HCT116 (cell line): ENCODE results near the gene OR2A42. TPM values are rescaled to one million over a fixed set of nuclear protein-coding genes. Genes with fewer than 3 reads are reported as not detected.
"Not testable (repeated sequence)": the region's sequence is repeated elsewhere in the genome, so short reads cannot be mapped to it uniquely, and the experiment has no call there.

Experiments used
- ATAC-seq: fragments of 200-7000 bp; cut with Tn5 transposase; 2 replicates; pipeline ENCODE4 v1.9.1; 2020; ENCODE audit warnings: mild to moderate bottlenecking, moderate library complexity
- BruUV-seq: library from RNA; stranded (reverse); fragments of 400-500 nt; replicated peaks from 2 replicates; lab custom pipeline; 2021; lab: Mats Ljungman, UMichigan
- CTCF ChIA-PET: fragments of 300-600 bp; sonication (Branson Sonifier 250); formaldehyde crosslinking; loops from one replicate; lab custom pipeline; 2021; ENCODE audit warnings: antibody characterized with exemption; lab: Charles Lee
- POLR2A ChIA-PET: fragments of 300-600, 350-600 bp; sonication (Branson Sonifier 250); formaldehyde crosslinking; loops from one replicate; lab custom pipeline; 2021; ENCODE audit warnings: antibody characterized with exemption; lab: Charles Lee
- RAD21 ChIA-PET, 2 experiments: fragments of 300-600 bp; sonication (Branson Sonifier 250); formaldehyde crosslinking; loops; one replicate each; lab custom pipeline; 2023; ENCODE audit warnings: low total read pairs in 2 of 2; ENCODE audit not compliant: uncharacterized antibody in 2 of 2, unreplicated experiment in 2 of 2, low non-redundant PET in 1 of 2; lab: Charles Lee
- DNase-seq: peaks from one replicate; pipeline ENCODE4 v3.0.0-alpha.2; 2010; ENCODE audit warnings: low read depth, low spot score
- H2AFZ ChIP-seq: fragments of 200-600 bp; shearing (Covaris generic), sonication (generic); 2 replicates; pipeline ENCODE4 v1.6.1; 2017; ENCODE audit warnings: low read depth, mixed run types, mixed read lengths, antibody characterized with exemption, low read length; ENCODE audit not compliant: poor library complexity, severe bottlenecking
- H3K27ac ChIP-seq: 2 replicates; pipeline ENCODE4 v1.5.1; 2012; ENCODE audit warnings: low read depth, low read length
- H3K27me3 ChIP-seq: fragments of 200-600 bp; sonication (generic); 2 replicates; pipeline ENCODE4 v1.6.1; 2016; ENCODE audit warnings: mixed run types, low read length, mixed read lengths; ENCODE audit not compliant: insufficient read depth
- H3K36me3 ChIP-seq, 2 experiments: fragments of 200-500 bp in 1 of 2; fragments of 200-600 bp in 1 of 2; sonication (Bioruptor generic) in 1 of 2; sonication (generic) in 1 of 2; 2 replicates each; pipeline versions ENCODE4 v1.5.1 to v1.6.1; 2014 to 2016; ENCODE audit warnings: low read length in 2 of 2, inconsistent platforms in 1 of 2, mixed read lengths in 1 of 2, mixed run types in 1 of 2; ENCODE audit not compliant: insufficient read depth in 2 of 2, control insufficient read depth in 1 of 2
- H3K4me1 ChIP-seq, 2 experiments: fragments of 200-600 bp in 1 of 2; sonication (generic) in 1 of 2; 2 replicates each; pipeline versions ENCODE4 v1.5.1 to v1.6.1; 2012 to 2017; ENCODE audit warnings: low read length in 2 of 2, inconsistent platforms in 1 of 2, mild to moderate bottlenecking in 1 of 2, mixed read lengths in 1 of 2, mixed run types in 1 of 2, moderate library complexity in 1 of 2; ENCODE audit not compliant: insufficient read depth in 2 of 2, control insufficient read depth in 1 of 2
- H3K4me2 ChIP-seq: fragments of 200-600 bp; sonication (generic); 2 replicates; pipeline ENCODE4 v1.6.1; 2017; ENCODE audit warnings: mixed run types, low read length, mixed read lengths
- H3K4me3 ChIP-seq, 2 experiments: fragments of 200-600 bp in 1 of 2; sonication (generic) in 1 of 2; replicated peaks in 1 of 2; 2 replicates each; pipeline ENCODE4 v1.5.1; 2011 to 2016; ENCODE audit warnings: low read length in 2 of 2, control low read depth in 1 of 2, low read depth in 1 of 2, mild to moderate bottlenecking in 1 of 2, mixed read lengths in 1 of 2, mixed run types in 1 of 2
- H3K79me2 ChIP-seq: fragments of 200-600 bp; sonication (generic); 2 replicates; pipeline ENCODE4 v1.6.1; 2017; ENCODE audit warnings: mild to moderate bottlenecking, mixed run types, low read length, moderate library complexity, mixed read lengths; ENCODE audit not compliant: insufficient read depth
- H3K9ac ChIP-seq: fragments of 200-600 bp; sonication (generic); 2 replicates; pipeline ENCODE4 v1.6.1; 2016; ENCODE audit warnings: low read length, mixed read lengths
- H3K9me2 ChIP-seq: fragments of 200-600 bp; sonication (generic), shearing (Covaris generic); 2 replicates; pipeline ENCODE4 v1.6.1; 2017; ENCODE audit warnings: mixed run types, mild to moderate bottlenecking, moderate library complexity; ENCODE audit not compliant: insufficient read depth
- H3K9me3 ChIP-seq, 2 experiments: fragments of 200-500 bp in 1 of 2; fragments of 200-600 bp in 1 of 2; sonication (Bioruptor generic) in 1 of 2; sonication (generic) in 1 of 2; 2 replicates each; pipeline ENCODE4 v1.6.1; 2014 to 2017; ENCODE audit warnings: low read length in 2 of 2, mixed read lengths in 2 of 2, inconsistent platforms in 1 of 2, low read depth in 1 of 2, mild to moderate bottlenecking in 1 of 2, mixed run types in 1 of 2, moderate library complexity in 1 of 2; ENCODE audit not compliant: control insufficient read depth in 1 of 2, insufficient read depth in 1 of 2
- H4K20me1 ChIP-seq: fragments of 200-600 bp; sonication (generic), shearing (Covaris generic); 2 replicates; pipeline ENCODE4 v1.6.1; 2017; ENCODE audit warnings: mixed run types, mild to moderate bottlenecking, moderate library complexity; ENCODE audit not compliant: insufficient read depth
- RAD21 ChIP-seq: IDR thresholded peaks from 2 replicates; pipeline ENCODE4 v1.6.1; 2012; ENCODE audit warnings: low read depth, mild to moderate bottlenecking
- intact Hi-C: fragments of 100-400 bp; cut with micrococcal nuclease; formaldehyde crosslinking; loops from 2 replicates; pipeline ENCODE4 v1.10.0; 2022
- total RNA-seq: library from RNA; stranded (reverse); gene quantifications from one replicate; pipeline ENCODE4 v1.2.1, GENCODE V29; 2021; ENCODE audit not compliant: unreplicated experiment
- TF ChIP-seq, protein P1 (sequence below), 3 experiments: fragments of 200-600 bp in 1 of 3; sonication (generic) in 1 of 3; IDR thresholded peaks in 2 of 3; conservative IDR thresholded peaks in 1 of 3; 2 replicates each; pipeline ENCODE4 v1.5.1; 2012 to 2017; ENCODE audit warnings: low read depth in 2 of 3, low read length in 2 of 3, antibody characterized with exemption in 1 of 3, borderline replicate concordance in 1 of 3, control low read depth in 1 of 3, mild to moderate bottlenecking in 1 of 3, mixed read lengths in 1 of 3, mixed run types in 1 of 3, moderate library complexity in 1 of 3; ENCODE audit not compliant: insufficient read depth in 1 of 3

OR2A42 gene
- total RNA-seq, 1 experiment from 2014 or later = not detected

DNA sequence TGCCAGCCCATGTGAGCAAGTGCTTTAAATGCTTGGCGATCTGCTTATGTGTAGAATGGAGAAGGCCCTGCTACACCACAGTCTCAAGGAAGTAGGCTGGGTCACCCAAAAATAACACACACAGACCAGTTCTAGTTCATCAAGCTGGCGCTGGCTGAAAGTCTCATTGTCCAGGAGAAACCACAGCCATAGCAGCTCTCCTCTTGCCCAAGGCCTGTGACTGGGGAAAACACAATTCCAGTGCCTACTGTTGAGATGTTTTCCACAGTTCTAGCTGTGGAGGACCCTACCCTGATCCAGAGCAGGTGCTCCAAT is 60.3 kb downstream of the OR2A42 start:
- BruUV-seq, CTCF ChIA-PET, H3K9me2 ChIP-seq, H3K36me3 ChIP-seq, H3K27me3 ChIP-seq, ATAC-seq, H3K4me3 ChIP-seq, POLR2A ChIA-PET, H3K9me3 ChIP-seq, H4K20me1 ChIP-seq, DNase-seq, H3K4me2 ChIP-seq, H2AFZ ChIP-seq, RAD21 ChIA-PET, H3K9ac ChIP-seq, H3K79me2 ChIP-seq, H3K4me1 ChIP-seq, H3K27ac ChIP-seq: not testable (repeated sequence)
- intact Hi-C loops = loop anchor here (5.0 kb wide), 1 partner anchor 253 kb away; no protein-coding TSS in a partner anchor

GRCh38 chr7:144178380-144179164 is 60.8 kb downstream of the OR2A42 start:
- peak; percentile 99 for ATAC-seq

More at GRCh38 chr7:144178380-144179164, 60.8 kb downstream of the OR2A42 start:
- H3K9me3 ChIP-seq, H3K9ac ChIP-seq, H3K36me3 ChIP-seq, H3K79me2 ChIP-seq, POLR2A ChIA-PET, H3K4me1 ChIP-seq, BruUV-seq, H3K27ac ChIP-seq, H3K9me2 ChIP-seq, H3K4me2 ChIP-seq, H4K20me1 ChIP-seq, H3K27me3 ChIP-seq, H2AFZ ChIP-seq, H3K4me3 ChIP-seq, RAD21 ChIA-PET: not testable (repeated sequence)
- TF ChIP-seq RAD21 = peak; percentile 53
- TF ChIP-seq, protein P1, sequence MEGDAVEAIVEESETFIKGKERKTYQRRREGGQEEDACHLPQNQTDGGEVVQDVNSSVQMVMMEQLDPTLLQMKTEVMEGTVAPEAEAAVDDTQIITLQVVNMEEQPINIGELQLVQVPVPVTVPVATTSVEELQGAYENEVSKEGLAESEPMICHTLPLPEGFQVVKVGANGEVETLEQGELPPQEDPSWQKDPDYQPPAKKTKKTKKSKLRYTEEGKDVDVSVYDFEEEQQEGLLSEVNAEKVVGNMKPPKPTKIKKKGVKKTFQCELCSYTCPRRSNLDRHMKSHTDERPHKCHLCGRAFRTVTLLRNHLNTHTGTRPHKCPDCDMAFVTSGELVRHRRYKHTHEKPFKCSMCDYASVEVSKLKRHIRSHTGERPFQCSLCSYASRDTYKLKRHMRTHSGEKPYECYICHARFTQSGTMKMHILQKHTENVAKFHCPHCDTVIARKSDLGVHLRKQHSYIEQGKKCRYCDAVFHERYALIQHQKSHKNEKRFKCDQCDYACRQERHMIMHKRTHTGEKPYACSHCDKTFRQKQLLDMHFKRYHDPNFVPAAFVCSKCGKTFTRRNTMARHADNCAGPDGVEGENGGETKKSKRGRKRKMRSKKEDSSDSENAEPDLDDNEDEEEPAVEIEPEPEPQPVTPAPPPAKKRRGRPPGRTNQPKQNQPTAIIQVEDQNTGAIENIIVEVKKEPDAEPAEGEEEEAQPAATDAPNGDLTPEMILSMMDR (IDR thresholded peaks at IDR 0.05 in 2 of 3, conservative IDR thresholded peaks at IDR 0.05 in 1 of 3; ENCODE audit: borderline replicate concordance in 1 of 3, insufficient read depth in 1 of 3, low read depth in 2 of 3, low read length in 2 of 3) = peak; percentile 33 to 51 (median 47); a peak in 5 of 6 replicates
- DNase-seq = peak; percentile 4
- CTCF ChIA-PET = interaction anchor here (0.9 kb wide), 1 partner anchor 50 kb away, joined by 3 read pairs; no protein-coding TSS in a partner anchor
- intact Hi-C loops = loop anchor here (5.0 kb wide), 1 partner anchor 254 kb away; no protein-coding TSS in a partner anchor

Other genes with a start within 250 kb of the OR2A42 start
- not detected for gene OR6B1, start 239.3 kb downstream of the OR2A42 start, total RNA-seq
- gene OR2A5, start 190.7 kb downstream of the OR2A42 start, total RNA-seq = not detected
- gene OR2A25, start 169.8 kb downstream of the OR2A42 start, total RNA-seq = not detected
- not detected for gene OR2A12, start 153.3 kb downstream of the OR2A42 start, total RNA-seq
- not detected for gene OR2A2, start 130.0 kb downstream of the OR2A42 start, total RNA-seq
- not detected for gene OR2A14, start 116.4 kb downstream of the OR2A42 start, total RNA-seq
- gene CTAGE4, start 56.1 kb downstream of the OR2A42 start, total RNA-seq = 6.0 TPM
- 17.4 TPM for gene ARHGEF35, start 43.8 kb downstream of the OR2A42 start, total RNA-seq
- gene OR2A7, start 25.2 kb upstream of the OR2A42 start, total RNA-seq = 8.1 TPM
- 6.1 TPM for gene CTAGE8, start 29.7 kb upstream of the OR2A42 start, total RNA-seq
- not detected for gene OR2A1, start 72.8 kb upstream of the OR2A42 start, total RNA-seq
- 44.2 TPM for gene ARHGEF5, start 115.8 kb upstream of the OR2A42 start, total RNA-seq
- not detected for gene NOBOX, start 164.1 kb upstream of the OR2A42 start, total RNA-seq